ENCODE measurements around the gene RFC2. TPM values are rescaled to one million over a fixed set of nuclear protein-coding genes. Genes with fewer than 3 reads are reported as not detected.

The RFC2 gene
- total and polyA plus RNA-seq, 10 of the 15 experiments (the other 5 are each of a cell fraction or from before 2014, with no cell fraction given) = 25.8 to 145 (median 90.9) TPM

GRCh38 chr7:74231232-74231590 is 23.0 kb downstream of the RFC2 start (continued):
- TF ChIP-seq RAD51 (IDR thresholded peaks at IDR 0.05) (no peak), PKNOX1 (IDR thresholded peaks at IDR 0.05) (no peak), PRDM15 (CRISPR knock-in tag; IDR thresholded peaks at IDR 0.05) (no peak), GABPA (IDR thresholded peaks at IDR 0.05; ENCODE audit: low read depth) (no peak), NRF1 (conservative IDR thresholded peaks at IDR 0.05; ENCODE audit: low read depth, low read length) (no peak), WRNIP1 (IDR thresholded peaks at IDR 0.05; ENCODE audit: borderline replicate concordance, low read depth, low read length) (no peak), SMC3 (IDR thresholded peaks at IDR 0.05; ENCODE audit: borderline replicate concordance, low read length) (peak; percentile 7; the same call in 1 of the 2 replicates), TAF1 (IDR thresholded peaks at IDR 0.05; ENCODE audit: borderline replicate concordance, low read depth, low read length) (0 out of 2 replicates have a peak, but pooled peaks have one; percentile 14), REST (IDR thresholded peaks at IDR 0.05; ENCODE audit: low read depth, low read length) (no peak), NFYA (IDR thresholded peaks at IDR 0.05; ENCODE audit: borderline replicate concordance, low read depth, low read length) (no peak), KLF5 (IDR thresholded peaks at IDR 0.05; ENCODE audit: partially characterized antibody) (no peak), CUX1 (IDR thresholded peaks at IDR 0.05; ENCODE audit: insufficient replicate concordance, low read depth, low read length) (no peak), E2F8 (IDR thresholded peaks at IDR 0.05; ENCODE audit: low read depth, partially characterized antibody) (no peak)
